HEK293T (cell line): ENCODE results near the gene CRTAP.
"Not testable (repeated sequence)": the region's sequence is repeated elsewhere in the genome, so short reads cannot be mapped to it uniquely, and the experiment has no call there.

Source experiments
- CTCF ChIA-PET: fragments of 350-600 bp; formaldehyde crosslinking; extraction: SDS; loops from one replicate; lab custom pipeline; 2021; ENCODE audit warnings: antibody characterized with exemption, inconsistent platforms; lab: Yijun Ruan, JAX
- POLR2A ChIA-PET: fragments of 350-600 bp; formaldehyde crosslinking; extraction: SDS; loops from one replicate; lab custom pipeline; 2020; ENCODE audit warnings: antibody characterized with exemption, inconsistent platforms; lab: Yijun Ruan, JAX
- DNase-seq: peaks from one replicate; pipeline ENCODE4 v3.0.0; 2012; ENCODE audit warnings: mixed read lengths; ENCODE audit errors: extremely low spot score
- ARNT ChIP-seq: fragments of 450-650 bp; IDR thresholded peaks from 2 replicates; pipeline ENCODE4 v1.6.1; 2017; ENCODE audit warnings: mild to moderate bottlenecking
- BHLHE40 ChIP-seq: fragments of 450-650 bp; IDR thresholded peaks from 2 replicates; pipeline ENCODE4 v1.6.1; 2016; ENCODE audit warnings: mild to moderate bottlenecking, moderate library complexity, borderline replicate concordance
- CTBP1 ChIP-seq: fragments of 450-650 bp; IDR thresholded peaks from 2 replicates; pipeline ENCODE4 v1.6.1; 2016; ENCODE audit warnings: borderline replicate concordance
- ELF4 ChIP-seq: fragments of 450-650 bp; IDR thresholded peaks from 2 replicates; pipeline ENCODE4 v1.6.1; 2017; ENCODE audit warnings: antibody characterized with exemption
- FOXA1 ChIP-seq: fragments of 450-650 bp; IDR thresholded peaks from 2 replicates; pipeline ENCODE4 v1.6.1; 2016; ENCODE audit warnings: mild to moderate bottlenecking
- FOXK2 ChIP-seq: fragments of 450-650 bp; IDR thresholded peaks from 2 replicates; pipeline ENCODE4 v1.6.1; 2016; ENCODE audit warnings: mild to moderate bottlenecking
- FOXM1 ChIP-seq: fragments of 450-650 bp; IDR thresholded peaks from 2 replicates; pipeline ENCODE4 v1.6.1; 2017; ENCODE audit warnings: mild to moderate bottlenecking, borderline replicate concordance
- HDGF ChIP-seq: fragments of 450-650 bp; IDR thresholded peaks from 2 replicates; pipeline ENCODE4 v1.6.1; 2017; ENCODE audit warnings: antibody characterized with exemption, borderline replicate concordance
- L3MBTL2 ChIP-seq: fragments of 450-650 bp; conservative IDR thresholded peaks from 2 replicates; pipeline ENCODE4 v1.6.1; 2016; ENCODE audit warnings: mild to moderate bottlenecking
- LEF1 ChIP-seq: fragments of 450-650 bp; IDR thresholded peaks from 2 replicates; pipeline ENCODE4 v1.6.1; 2017; ENCODE audit warnings: mild to moderate bottlenecking, borderline replicate concordance
- NFRKB ChIP-seq: fragments of 450-650 bp; IDR thresholded peaks from 2 replicates; pipeline ENCODE4 v1.6.1; 2016; ENCODE audit warnings: mild to moderate bottlenecking, moderate library complexity
- SP1 ChIP-seq: fragments of 450-650 bp; IDR thresholded peaks from 2 replicates; pipeline ENCODE4 v1.6.1; 2017
- SUZ12 ChIP-seq: fragments of 450-650 bp; IDR thresholded peaks from 2 replicates; pipeline ENCODE4 v1.6.1; 2016; ENCODE audit warnings: mild to moderate bottlenecking
- TARDBP ChIP-seq: fragments of 450-650 bp; IDR thresholded peaks from 2 replicates; pipeline ENCODE4 v1.6.1; 2016
- ZNF384 ChIP-seq: fragments of 450-650 bp; IDR thresholded peaks from 2 replicates; pipeline ENCODE4 v1.6.1; 2016
- TF ChIP-seq, protein P1 (sequence below): fragments of 450-650 bp; IDR thresholded peaks from 2 replicates; pipeline ENCODE4 v1.6.1; 2016

CRTAP gene

DNA sequence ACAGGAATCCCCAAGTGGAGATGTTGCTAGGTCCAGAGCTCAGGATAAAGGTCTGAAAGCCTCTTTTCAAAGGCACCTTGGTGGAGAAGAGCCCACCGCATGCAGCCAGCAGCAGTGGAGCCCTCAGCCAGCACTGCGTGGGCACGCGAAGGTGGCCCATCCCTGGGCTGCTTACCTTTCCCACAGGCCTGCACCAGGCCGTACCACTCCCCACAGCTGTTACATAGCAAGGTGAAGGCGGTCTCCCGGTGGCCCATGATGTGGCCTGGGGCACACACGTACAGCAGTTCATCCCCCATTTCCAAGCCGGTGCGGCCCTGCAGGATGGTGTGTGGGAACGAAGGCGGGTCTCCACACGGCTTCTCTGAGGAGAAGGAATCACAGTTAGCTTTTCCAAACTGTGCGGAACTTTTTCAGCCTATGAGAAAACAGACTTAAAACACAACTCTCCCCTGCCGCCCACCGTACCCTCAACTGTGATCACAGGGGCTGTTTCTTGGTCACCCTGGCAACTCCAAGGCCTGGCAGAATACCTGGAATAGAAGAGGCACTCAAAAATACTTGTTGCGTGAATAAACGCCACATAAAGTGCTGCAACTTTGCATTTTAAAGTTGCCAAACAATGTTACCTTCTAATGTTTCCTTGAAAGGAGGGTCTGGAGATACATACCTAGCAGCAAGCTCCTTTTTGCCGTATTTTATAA is 61.0 kb downstream of the CRTAP start:
- POLR2A ChIA-PET, result no interaction called here
- TF ChIP-seq L3MBTL2 (no peak), FOXK2 (no peak), BHLHE40 (no peak), CTBP1 (no peak), SUZ12 (no peak), ELF4 (no peak), ZNF384 (no peak), NFRKB (no peak), TARDBP (no peak), HDGF (no peak), ARNT (no peak), SP1 (no peak), LEF1 (no peak), FOXM1 (no peak)
- TF ChIP-seq, protein P1, sequence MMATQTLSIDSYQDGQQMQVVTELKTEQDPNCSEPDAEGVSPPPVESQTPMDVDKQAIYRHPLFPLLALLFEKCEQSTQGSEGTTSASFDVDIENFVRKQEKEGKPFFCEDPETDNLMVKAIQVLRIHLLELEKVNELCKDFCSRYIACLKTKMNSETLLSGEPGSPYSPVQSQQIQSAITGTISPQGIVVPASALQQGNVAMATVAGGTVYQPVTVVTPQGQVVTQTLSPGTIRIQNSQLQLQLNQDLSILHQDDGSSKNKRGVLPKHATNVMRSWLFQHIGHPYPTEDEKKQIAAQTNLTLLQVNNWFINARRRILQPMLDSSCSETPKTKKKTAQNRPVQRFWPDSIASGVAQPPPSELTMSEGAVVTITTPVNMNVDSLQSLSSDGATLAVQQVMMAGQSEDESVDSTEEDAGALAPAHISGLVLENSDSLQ, result no peak
- CTCF ChIA-PET, result no interaction called here

DNA sequence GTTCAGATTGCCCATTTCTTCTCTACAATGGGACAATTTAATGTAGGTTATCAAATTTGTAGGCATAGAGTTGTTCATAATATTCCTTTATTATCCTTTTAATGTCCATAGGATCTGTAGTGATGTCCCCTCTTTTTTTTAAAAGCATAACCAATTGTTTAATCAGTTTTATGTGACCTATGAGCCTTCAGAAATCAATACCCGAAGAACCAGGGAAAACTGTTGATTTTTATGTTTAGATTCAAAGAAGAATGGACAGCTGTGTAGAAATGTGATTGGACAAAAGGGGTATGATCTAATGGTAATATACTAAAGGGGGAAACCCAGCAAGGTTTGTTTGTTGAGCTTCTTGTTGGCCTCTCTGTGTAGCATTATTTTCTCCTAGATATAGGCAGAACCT is 65.3 kb downstream of the CRTAP start:
- ChIA-PET POLR2A (no interaction called here), CTCF (no interaction called here)
- no peak for TF ChIP-seq SUZ12
- TF ChIP-seq SP1, result no peak
- TF ChIP-seq, protein P1, result no peak
- no peak for TF ChIP-seq CTBP1
- TF ChIP-seq TARDBP, result no peak
- no peak for TF ChIP-seq L3MBTL2
- no peak for TF ChIP-seq FOXM1
- no peak for DNase-seq

More for the DNA sequence above, 61.0 kb downstream of the CRTAP start:
- no peak for DNase-seq

DNA sequence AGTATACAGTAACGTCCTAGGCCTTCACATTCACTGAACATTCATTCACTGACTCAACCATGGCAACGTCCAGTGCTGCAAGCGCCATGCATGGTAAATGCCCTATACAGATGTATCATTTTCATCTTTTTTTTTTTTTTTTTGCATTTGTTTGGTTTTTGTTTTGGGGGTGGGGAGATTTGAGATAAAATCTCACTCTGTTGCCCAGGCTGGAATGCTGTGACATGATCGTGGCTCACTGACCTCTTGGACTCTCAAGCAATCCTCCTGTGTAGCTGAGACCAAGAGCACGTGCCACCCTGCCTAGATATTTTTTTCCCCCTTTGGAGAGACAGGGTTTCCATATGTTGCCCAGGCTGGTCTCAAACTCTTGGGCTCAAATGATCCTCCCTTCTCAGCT is 67.4 kb downstream of the CRTAP start:
- no peak for TF ChIP-seq L3MBTL2
- TF ChIP-seq LEF1, result no peak
- no peak for TF ChIP-seq SP1
- TF ChIP-seq FOXM1, result no peak
- no peak for TF ChIP-seq ARNT
- no peak for TF ChIP-seq BHLHE40
- no peak for TF ChIP-seq FOXA1
- no peak for TF ChIP-seq CTBP1
- no peak for TF ChIP-seq FOXK2
- TF ChIP-seq, protein P1, result no peak
- no peak for TF ChIP-seq HDGF
- DNase-seq, result no peak
- ChIA-PET CTCF (interaction anchor here (0.7 kb wide), 1 partner anchor 37 kb away, joined by 6 read pairs; no protein-coding TSS in a partner anchor), POLR2A (no interaction called here)

DNA sequence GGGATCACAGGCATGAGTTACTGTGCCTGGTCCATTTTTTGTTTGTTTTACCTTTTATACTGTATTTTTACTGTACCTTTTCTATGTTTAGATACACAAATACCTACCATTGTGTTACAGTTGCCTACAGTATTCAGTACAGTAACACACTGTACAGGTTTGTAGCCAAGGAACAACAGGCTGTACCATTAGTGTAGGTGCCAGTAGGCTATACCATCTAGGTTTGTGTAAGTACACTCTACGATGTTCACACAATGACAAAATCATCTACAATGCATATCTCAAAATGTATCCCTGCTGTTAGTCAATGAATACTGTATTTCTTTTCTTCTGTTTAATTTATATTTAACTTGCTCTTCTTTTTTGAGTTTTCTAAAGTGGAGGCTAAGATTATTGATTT is 67.8 kb downstream of the CRTAP start:
- CTCF ChIA-PET, POLR2A ChIA-PET, DNase-seq: not testable (repeated sequence)

DNA sequence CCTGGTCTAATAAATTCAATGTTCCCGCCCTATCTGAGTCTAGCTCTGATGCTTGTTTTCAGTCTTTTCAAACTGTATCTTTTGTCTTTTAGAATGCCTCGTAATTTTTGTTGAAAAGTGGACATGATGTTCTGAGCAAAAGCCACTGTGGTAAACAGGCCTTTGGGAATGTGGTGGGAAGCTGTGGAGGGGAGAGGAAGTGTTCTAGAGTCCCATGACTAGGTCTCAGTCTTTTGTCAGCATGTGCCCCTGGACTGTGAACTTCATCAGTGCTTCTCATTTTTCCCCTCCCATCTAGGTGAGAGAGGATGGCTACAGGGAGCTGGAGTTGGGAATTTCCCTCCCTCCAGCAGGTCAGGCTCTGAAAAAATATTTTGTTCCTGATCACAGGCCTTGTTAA is 71.0 kb downstream of the CRTAP start:
- ChIA-PET POLR2A (no interaction called here), CTCF (interaction anchor here (0.7 kb wide), 1 partner anchor 8 kb away, joined by 3 read pairs; no protein-coding TSS in a partner anchor)
- TF ChIP-seq ARNT (no peak), CTBP1 (no peak), L3MBTL2 (no peak), BHLHE40 (no peak), HDGF (no peak), FOXA1 (no peak), NFRKB (no peak), FOXM1 (no peak)
- DNase-seq, result no peak

DNA sequence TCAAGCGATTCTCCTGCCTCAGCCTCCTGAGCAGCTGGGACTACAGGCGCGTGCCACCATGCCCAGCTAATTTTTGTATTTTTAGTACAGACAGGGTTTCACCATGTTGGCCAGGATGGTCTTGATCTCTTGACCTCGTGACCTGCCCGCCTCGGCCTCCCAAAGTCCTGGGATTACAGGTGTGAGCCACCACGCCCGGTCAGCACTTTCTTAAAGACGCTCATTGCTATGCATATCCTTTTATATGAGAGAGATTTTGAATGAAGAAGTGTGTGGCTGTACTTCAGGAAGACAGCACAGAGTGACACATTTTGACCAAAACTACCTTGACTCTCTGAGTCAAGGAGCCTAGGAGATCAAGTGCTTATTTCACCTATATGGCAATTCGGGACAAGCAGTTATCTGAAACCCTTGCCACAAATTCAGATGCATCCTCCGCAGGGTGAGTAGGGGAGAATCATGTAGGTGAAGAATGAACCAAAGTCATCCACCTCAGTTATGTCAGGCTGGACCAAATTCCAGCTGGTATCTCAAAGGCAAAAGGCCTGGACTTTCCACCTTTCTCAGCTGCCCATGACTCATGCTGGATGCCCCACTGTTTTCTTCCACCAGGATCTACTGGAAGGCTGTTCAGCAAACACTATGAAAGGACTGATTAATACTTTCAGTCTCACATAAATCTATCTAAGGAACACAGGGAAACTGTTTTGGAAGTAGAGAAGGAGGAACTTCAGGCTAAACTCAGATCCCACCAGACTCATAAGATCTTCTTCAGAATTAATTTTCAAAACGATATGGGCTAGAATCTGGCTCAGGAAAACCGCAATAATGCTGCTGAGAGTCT is 72.9 kb downstream of the CRTAP start:
- DNase-seq, result no peak
- CTCF ChIA-PET, result no interaction called here
- TF ChIP-seq SUZ12, result no peak
- TF ChIP-seq ARNT, result no peak
- TF ChIP-seq L3MBTL2, result no peak
- no peak for TF ChIP-seq FOXM1
- no peak for TF ChIP-seq TARDBP
- no peak for TF ChIP-seq HDGF
- TF ChIP-seq FOXA1, result no peak
- no peak for TF ChIP-seq BHLHE40
- TF ChIP-seq NFRKB, result no peak
- TF ChIP-seq, protein P1, result no peak
- no peak for TF ChIP-seq FOXK2
- no peak for TF ChIP-seq LEF1
- TF ChIP-seq SP1, result no peak
- TF ChIP-seq ZNF384, result no peak
- POLR2A ChIA-PET, result no interaction called here
